Neural crest cell (in vitro differentiated cells): ENCODE results near the gene PELO. TPM values are rescaled to one million over a fixed set of nuclear protein-coding genes. Genes with fewer than 3 reads are reported as not detected.

ENCODE experiments used
- DNase-seq: peaks from one replicate; pipeline ENCODE4 v3.0.0; 2021; ENCODE audit warnings: low read depth, mixed read lengths, low spot score
- H3K27ac Mint-ChIP-seq: one replicate; pipeline ENCODE4 v1.8.0; 2021; ENCODE audit warnings: mild to moderate bottlenecking, mixed read lengths; ENCODE audit not compliant: unreplicated experiment
- H3K27me3 Mint-ChIP-seq: 2 replicates; pipeline ENCODE4 v1.8.0; 2021; ENCODE audit warnings: low read depth, mild to moderate bottlenecking, mixed read lengths
- H3K36me3 Mint-ChIP-seq: 2 replicates; pipeline ENCODE4 v1.8.0; 2021; ENCODE audit warnings: low read depth, mild to moderate bottlenecking, mixed read lengths
- H3K4me1 Mint-ChIP-seq: 2 replicates; pipeline ENCODE4 v1.8.0; 2021; ENCODE audit warnings: mixed read lengths
- H3K4me3 Mint-ChIP-seq: one replicate; pipeline ENCODE4 v1.8.0; 2021; ENCODE audit warnings: mild to moderate bottlenecking, mixed read lengths
- H3K9me3 Mint-ChIP-seq: 2 replicates; pipeline ENCODE4 v1.8.0; 2021; ENCODE audit warnings: mixed read lengths
- CTCF ChIP-seq: fragments of 200-600 bp; sonication (generic); conservative IDR thresholded peaks from 2 replicates; pipeline ENCODE4 v1.5.0; 2021; ENCODE audit warnings: antibody characterized with exemption, mild to moderate bottlenecking
- total RNA-seq: library from RNA; stranded (reverse); gene quantifications from 2 replicates; pipeline ENCODE4 v1.2.1, GENCODE V29; 2021

Gene PELO
- total RNA-seq, 1 donor from 2014 or later = 11.8 TPM

GRCh38 chr5:52796516-52797103 lies 8.9 kb downstream of the PELO start:
- Mint-ChIP-seq H3K27ac (no peak overlapping the region), H3K4me3 (peak overlapping the region; percentile 9), H3K27me3 (no peaks in the 10 kb centered on the region), H3K36me3 (no peaks in the 10 kb centered on the region), H3K4me1 (peaks cover 31% of the 10 kb centered on the region), H3K9me3 (no peaks in the 10 kb centered on the region)
- DNase-seq = no peak
- TF ChIP-seq CTCF = no peak

- Mint-ChIP-seq H3K36me3 (no peaks in the 10 kb centered on the region), H3K4me1 (peaks cover 37% of the 10 kb centered on the region), H3K9me3 (no peaks in the 10 kb centered on the region), H3K27ac (no peak overlapping the region), H3K27me3 (no peaks in the 10 kb centered on the region), H3K4me3 (peak overlapping the region; percentile 95)
- DNase-seq = no peak
- TF ChIP-seq CTCF = no peak
These were observed 11.2 kb downstream of the PELO start for GRCh38 chr5:52798938-52799337.

GRCh38 chr5:52799358-52799982 lies 11.8 kb downstream of the PELO start:
- H3K9me3 Mint-ChIP-seq = no peaks in the 10 kb centered on the region
- no peak for DNase-seq
- peak overlapping the region; percentile 90 for H3K27ac Mint-ChIP-seq
- peaks cover 41% of the 10 kb centered on the region for H3K4me1 Mint-ChIP-seq
- H3K36me3 Mint-ChIP-seq = peaks cover 3% of the 10 kb centered on the region
- H3K27me3 Mint-ChIP-seq = no peaks in the 10 kb centered on the region
- no peak for TF ChIP-seq CTCF
- H3K4me3 Mint-ChIP-seq = peak overlapping the region; percentile 95

GRCh38 chr5:52799983-52800393 lies 12.3 kb downstream of the PELO start:
- DNase-seq = peak; percentile 91
- Mint-ChIP-seq H3K27me3 (no peaks in the 10 kb centered on the region), H3K4me3 (peak overlapping the region; percentile 95), H3K4me1 (peaks cover 43% of the 10 kb centered on the region), H3K27ac (peak overlapping the region; percentile 90), H3K36me3 (peaks cover 5% of the 10 kb centered on the region), H3K9me3 (no peaks in the 10 kb centered on the region)
- TF ChIP-seq CTCF = no peak

GRCh38 chr5:52800394-52801213 lies 12.9 kb downstream of the PELO start:
- H3K9me3 Mint-ChIP-seq = no peaks in the 10 kb centered on the region
- peaks cover 43% of the 10 kb centered on the region for H3K4me1 Mint-ChIP-seq
- H3K27ac Mint-ChIP-seq = peak overlapping the region; percentile 90
- peak; percentile 28 for TF ChIP-seq CTCF
- H3K27me3 Mint-ChIP-seq = no peaks in the 10 kb centered on the region
- DNase-seq = peak; percentile 17
- peak overlapping the region; percentile 95 for H3K4me3 Mint-ChIP-seq
- peaks cover 5% of the 10 kb centered on the region for H3K36me3 Mint-ChIP-seq
